Effector memory CD4-positive, alpha-beta T cell (primary cell): ENCODE results near the gene CTNNA2.

Source experiments
- DNase-seq, 3 donors: peaks; one replicate each; pipeline ENCODE4 v3.0.0-alpha.2; 2020
- H3K27ac ChIP-seq: 2 replicates; pipeline ENCODE4 v1.7.0; 2013; ENCODE audit warnings: mild to moderate bottlenecking, low read length, moderate library complexity; ENCODE audit not compliant: insufficient read depth, poor library complexity, severe bottlenecking
- H3K27me3 ChIP-seq: replicated peaks from 2 replicates; pipeline ENCODE4 v1.7.0; 2013; ENCODE audit warnings: mild to moderate bottlenecking, low read length; ENCODE audit not compliant: insufficient read depth, control insufficient read depth, poor library complexity, severe bottlenecking
- H3K36me3 ChIP-seq: 2 replicates; pipeline ENCODE4 v1.7.0; 2013; ENCODE audit warnings: mild to moderate bottlenecking, low read length, moderate library complexity; ENCODE audit not compliant: control insufficient read depth, insufficient read depth
- H3K4me1 ChIP-seq: 2 replicates; pipeline ENCODE4 v1.7.0; 2013; ENCODE audit warnings: low read length, mild to moderate bottlenecking; ENCODE audit not compliant: control insufficient read depth, insufficient read depth, poor library complexity, severe bottlenecking
- H3K4me3 ChIP-seq: 2 replicates; pipeline ENCODE4 v1.7.0; 2013; ENCODE audit warnings: low read length, low read depth, mild to moderate bottlenecking; ENCODE audit not compliant: insufficient read depth, poor library complexity, severe bottlenecking
- H3K9me3 ChIP-seq: 2 replicates; pipeline ENCODE4 v1.7.0; 2013; ENCODE audit warnings: mild to moderate bottlenecking, low read length, moderate library complexity; ENCODE audit not compliant: control insufficient read depth

The CTNNA2 gene

GRCh38 chr2:80545420-80546210 is 1032.8 kb downstream of the CTNNA2 start:
- Histone ChIP-seq H3K27ac (no peak overlapping the region), H3K9me3 (no peaks in the 10 kb centered on the region), H3K4me1 (no peaks in the 10 kb centered on the region), H3K4me3 (no peak overlapping the region), H3K27me3 (no peaks in the 10 kb centered on the region), H3K36me3 (no peaks in the 10 kb centered on the region)
- DNase-seq = no peak

GRCh38 chr2:80546766-80547165 is 1033.9 kb downstream of the CTNNA2 start:
- Histone ChIP-seq H3K27me3 (no peaks in the 10 kb centered on the region), H3K27ac (no peak overlapping the region), H3K4me1 (no peaks in the 10 kb centered on the region), H3K36me3 (no peaks in the 10 kb centered on the region), H3K4me3 (no peak overlapping the region), H3K9me3 (no peaks in the 10 kb centered on the region)
- no peak for DNase-seq

DNA sequence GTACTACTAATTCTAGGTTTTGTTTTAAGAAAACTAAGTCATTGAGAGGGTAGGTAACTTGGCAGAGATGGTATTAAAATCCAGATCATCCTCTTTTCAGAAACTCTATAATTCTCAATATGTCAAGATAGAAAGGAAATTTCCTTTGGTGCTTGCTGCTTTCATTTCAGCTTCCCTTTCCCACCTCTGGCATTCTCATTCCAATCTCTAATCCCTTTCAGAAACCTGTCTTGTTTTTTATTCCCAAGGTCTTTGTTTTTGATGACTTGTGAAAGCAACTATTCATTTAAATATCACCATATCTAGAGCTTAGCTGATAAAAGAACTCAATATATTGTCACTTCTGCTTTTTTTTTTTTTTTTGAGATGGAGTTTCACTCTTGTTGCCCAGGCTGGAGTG is 1034.5 kb downstream of the CTNNA2 start:
- H3K27ac ChIP-seq = no peak overlapping the region

DNA sequence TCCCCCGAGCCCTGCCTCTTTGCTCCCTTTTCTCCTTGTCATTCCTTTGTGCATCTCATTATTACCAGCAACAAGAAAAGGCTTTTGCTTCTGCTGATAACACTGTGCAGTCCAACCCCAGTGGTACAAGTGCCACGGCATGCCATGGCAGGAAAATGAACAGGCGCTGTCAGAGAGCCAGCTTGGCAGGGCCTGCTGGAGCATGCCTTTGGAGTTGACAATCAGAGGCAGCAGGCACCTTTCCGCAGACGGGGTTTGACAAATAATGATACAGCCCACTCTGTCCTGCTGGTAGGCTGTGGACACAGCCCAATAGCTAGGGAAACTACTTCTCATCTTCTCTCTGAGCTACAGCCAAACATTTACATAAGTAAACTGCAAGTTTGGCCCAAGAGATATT is 1035.6 kb downstream of the CTNNA2 start:
- DNase-seq = no peak
- H3K27me3 ChIP-seq = no peaks in the 10 kb centered on the region
- no peak overlapping the region for H3K27ac ChIP-seq
- H3K4me3 ChIP-seq = no peak overlapping the region
- H3K9me3 ChIP-seq = no peaks in the 10 kb centered on the region
- H3K4me1 ChIP-seq = no peaks in the 10 kb centered on the region
- H3K36me3 ChIP-seq = no peaks in the 10 kb centered on the region

More for the DNA sequence above, 1034.5 kb downstream of the CTNNA2 start:
- H3K27me3 ChIP-seq = no peaks in the 10 kb centered on the region
- no peak for DNase-seq
- H3K4me1 ChIP-seq = no peaks in the 10 kb centered on the region
- H3K36me3 ChIP-seq = no peaks in the 10 kb centered on the region
- no peaks in the 10 kb centered on the region for H3K9me3 ChIP-seq
- H3K4me3 ChIP-seq = no peak overlapping the region

DNA sequence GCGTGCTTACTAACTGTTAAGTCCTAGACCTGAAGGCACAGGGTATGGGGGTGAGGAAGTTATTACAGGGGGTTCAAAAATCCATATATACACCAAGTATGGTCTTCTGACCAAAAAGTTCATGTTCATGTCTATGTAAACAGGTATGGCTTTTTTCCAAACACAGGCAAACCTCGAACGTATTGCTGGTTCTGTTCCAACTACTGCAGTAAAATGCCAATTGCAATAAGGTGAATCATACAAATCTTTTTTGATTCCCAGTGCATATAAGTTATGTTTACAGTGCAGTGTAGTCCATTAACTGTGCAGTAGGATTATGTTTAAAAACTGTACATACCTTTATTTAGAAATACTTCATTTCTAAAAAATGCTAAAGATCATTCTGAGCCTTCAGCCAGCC is 1037.0 kb downstream of the CTNNA2 start:
- Histone ChIP-seq H3K4me1 (no peaks in the 10 kb centered on the region), H3K27me3 (no peaks in the 10 kb centered on the region), H3K27ac (no peak overlapping the region), H3K36me3 (no peaks in the 10 kb centered on the region), H3K4me3 (no peak overlapping the region), H3K9me3 (no peaks in the 10 kb centered on the region)
- no peak for DNase-seq

DNA sequence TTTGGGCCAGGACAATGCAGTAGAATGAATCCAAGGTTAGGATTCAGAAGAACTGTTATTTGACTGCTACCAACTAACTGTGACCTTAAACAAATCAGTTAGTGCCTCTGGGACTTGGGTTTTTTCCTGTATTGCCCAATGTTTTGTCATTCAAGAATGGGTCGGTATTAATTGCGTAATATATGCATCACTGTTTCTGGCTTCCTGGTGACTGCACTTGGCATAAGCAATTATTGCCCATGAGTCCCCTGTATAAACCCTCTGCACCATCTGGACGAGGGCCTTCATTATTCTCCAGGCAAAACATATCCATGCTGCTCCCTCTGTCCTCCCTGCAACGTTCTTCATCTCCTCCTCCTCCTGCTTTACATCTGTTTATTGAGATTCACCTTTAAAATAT is 1047.5 kb downstream of the CTNNA2 start:
- DNase-seq = no peak
- Histone ChIP-seq H3K36me3 (no peaks in the 10 kb centered on the region), H3K4me3 (no peak overlapping the region), H3K4me1 (no peaks in the 10 kb centered on the region), H3K9me3 (no peaks in the 10 kb centered on the region), H3K27me3 (no peaks in the 10 kb centered on the region), H3K27ac (no peak overlapping the region)

- Histone ChIP-seq H3K27me3 (no peaks in the 10 kb centered on the region), H3K4me1 (no peaks in the 10 kb centered on the region), H3K27ac (no peak overlapping the region), H3K9me3 (no peaks in the 10 kb centered on the region), H3K4me3 (no peak overlapping the region), H3K36me3 (no peaks in the 10 kb centered on the region)
- DNase-seq = no peak
Measured at GRCh38 chr2:80568011-80568410, 1055.2 kb downstream of the CTNNA2 start.

DNA sequence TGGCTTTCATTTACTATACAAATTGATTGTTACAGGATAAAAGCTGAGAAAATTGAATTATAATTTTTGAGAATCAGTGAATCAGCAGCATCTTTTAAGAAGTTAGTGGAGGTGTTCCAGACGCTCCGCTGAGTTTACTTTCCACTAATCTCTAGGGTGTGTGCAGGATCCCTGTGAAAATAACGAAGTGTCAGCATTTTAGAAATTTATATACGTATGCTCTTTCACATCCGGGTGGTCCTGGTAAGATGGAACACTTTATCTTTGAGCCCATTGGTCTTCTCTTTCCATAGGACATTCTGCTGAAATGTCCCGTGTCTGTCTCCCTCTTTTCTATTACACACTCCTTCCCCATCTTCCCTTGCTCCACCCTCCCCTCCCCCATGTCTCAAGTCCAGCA is 1060.3 kb downstream of the CTNNA2 start:
- Histone ChIP-seq H3K4me3 (no peak overlapping the region), H3K27ac (no peak overlapping the region), H3K4me1 (no peaks in the 10 kb centered on the region), H3K9me3 (no peaks in the 10 kb centered on the region), H3K36me3 (no peaks in the 10 kb centered on the region), H3K27me3 (no peaks in the 10 kb centered on the region)
- DNase-seq = no peak

GRCh38 chr2:80573950-80574349 is 1061.1 kb downstream of the CTNNA2 start:
- Histone ChIP-seq H3K4me3 (no peak overlapping the region), H3K36me3 (no peaks in the 10 kb centered on the region), H3K27me3 (no peaks in the 10 kb centered on the region), H3K4me1 (no peaks in the 10 kb centered on the region), H3K9me3 (no peaks in the 10 kb centered on the region), H3K27ac (no peak overlapping the region)
- no peak for DNase-seq

DNA sequence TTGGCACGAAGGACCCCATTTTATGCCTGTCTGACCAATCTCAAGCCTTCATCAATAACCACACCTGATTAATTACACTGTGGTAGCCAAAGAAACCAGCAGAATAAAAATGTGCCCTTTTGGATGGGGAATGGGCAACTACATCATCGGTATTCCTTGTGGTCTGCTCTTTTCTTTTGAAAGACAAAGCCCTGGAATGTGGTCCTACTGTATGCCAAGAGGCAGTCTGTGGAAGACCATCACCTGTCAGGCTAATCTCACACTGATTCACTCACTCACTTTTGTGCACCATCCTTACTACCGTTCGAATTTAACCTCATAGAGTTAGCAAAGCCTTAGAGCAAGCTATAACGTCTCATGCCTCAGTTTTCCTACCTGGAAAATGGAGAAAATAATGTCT is 1066.9 kb downstream of the CTNNA2 start:
- no peaks in the 10 kb centered on the region for H3K36me3 ChIP-seq
- DNase-seq = no peak
- H3K27me3 ChIP-seq = no peaks in the 10 kb centered on the region
- H3K9me3 ChIP-seq = no peaks in the 10 kb centered on the region
- H3K4me1 ChIP-seq = no peaks in the 10 kb centered on the region
- H3K27ac ChIP-seq = no peak overlapping the region
- no peak overlapping the region for H3K4me3 ChIP-seq
